Suprapubic skin (tissue), 3 donors: Measurements from ENCODE around the gene KCNIP4.

Experiments used
- CTCF ChIP-seq, 2 donors: fragments of 200-600 bp in 1 of 2; fragments of 450-650 bp in 1 of 2; sonication (generic) in 1 of 2; IDR thresholded peaks; one replicate each; pipeline ENCODE4 v1.5.1; 2016 to 2019; ENCODE audit warnings: antibody characterized with exemption in 2 of 2, mild to moderate bottlenecking in 1 of 2, moderate library complexity in 1 of 2
- EP300 ChIP-seq: sonication (generic); formaldehyde crosslinking; IDR thresholded peaks from one replicate; pipeline ENCODE4 v1.6.1; 2017; ENCODE audit warnings: antibody characterized with exemption
- POLR2A ChIP-seq, 2 donors: fragments of 450-650 bp; IDR thresholded peaks; one replicate each; pipeline ENCODE4 v1.6.1; 2017; ENCODE audit warnings: antibody characterized with exemption in 2 of 2, mild to moderate bottlenecking in 2 of 2, moderate library complexity in 2 of 2

GRCh38 chr4:21890231-21890630 lies 58.3 kb downstream of the KCNIP4 start:
- no peak for TF ChIP-seq CTCF (IDR thresholded peaks at IDR 0.05)
- no peak for TF ChIP-seq POLR2A (IDR thresholded peaks at IDR 0.05)
- no peak for TF ChIP-seq EP300
